ENCODE results near the gene LUZP2.

LUZP2 gene

GRCh38 chr11:24598641-24599040 is 101.8 kb downstream of the LUZP2 start:
- no peak for DNase-seq

DNA sequence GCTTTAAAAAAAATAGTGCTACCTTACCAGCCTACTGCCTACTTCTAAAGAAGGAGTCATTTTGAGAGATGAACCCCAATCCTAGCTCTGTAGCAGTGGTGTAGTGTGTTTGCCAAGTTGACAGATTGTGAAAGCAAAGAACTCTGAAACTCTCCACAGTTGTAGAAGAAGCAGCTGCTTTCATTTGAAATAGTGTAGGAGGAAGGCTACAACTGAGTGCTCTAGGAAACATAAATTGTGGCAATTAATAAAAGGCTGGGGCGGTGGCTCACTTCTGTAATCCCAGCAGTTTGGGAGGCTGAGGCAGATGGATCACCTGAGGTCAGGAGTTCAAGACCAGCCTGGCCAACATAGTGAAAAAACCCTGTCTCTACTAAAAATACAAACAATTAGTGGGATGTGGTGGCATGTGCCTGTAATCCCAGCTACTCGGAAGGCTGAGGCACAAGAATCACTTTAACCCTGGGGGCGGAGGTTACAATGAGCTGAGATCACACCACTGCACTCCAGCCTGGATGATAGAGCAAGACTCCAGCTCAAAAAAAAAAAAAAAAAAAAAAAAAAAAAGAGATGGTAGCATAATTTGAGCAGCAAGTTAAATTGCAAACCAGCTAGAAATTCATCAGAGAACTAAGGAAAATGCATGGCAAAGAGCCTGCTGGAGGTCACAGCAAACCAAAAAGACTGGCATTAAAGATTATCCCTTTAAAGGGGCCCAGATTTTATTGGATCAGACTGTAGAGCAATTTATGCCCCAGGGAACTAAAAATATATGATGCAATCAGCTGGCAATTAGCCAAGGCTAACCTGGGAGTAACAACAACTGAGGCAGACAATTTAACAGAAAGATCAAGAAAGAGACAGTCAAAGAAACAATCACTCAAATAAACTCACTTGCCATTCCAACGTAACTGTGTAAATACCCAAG is 112.6 kb downstream of the LUZP2 start:
- no peak for DNase-seq
- Histone ChIP-seq H3K9me3 (ENCODE audit: severe bottlenecking) (no peaks in the 10 kb centered on the region), H3K4me3 (ENCODE audit: low read depth, low read length) (no peak overlapping the region), H3K36me3 (no peaks in the 10 kb centered on the region), H3K27me3 (ENCODE audit: insufficient read depth, low read depth, severe bottlenecking) (no peaks in the 10 kb centered on the region), H3K27ac (no peak overlapping the region)
- no peak for TF ChIP-seq CTCF (IDR thresholded peaks at IDR 0.05; ENCODE audit: low read depth, low read length)

More at GRCh38 chr11:24598641-24599040, 101.8 kb downstream of the LUZP2 start:
- H3K27me3 ChIP-seq (ENCODE audit: insufficient read depth, low read depth, severe bottlenecking): no peaks in the 10 kb centered on the region
- H3K27ac ChIP-seq: no peak overlapping the region
- no peak for TF ChIP-seq CTCF (IDR thresholded peaks at IDR 0.05; ENCODE audit: low read depth, low read length)
- no peaks in the 10 kb centered on the region for H3K36me3 ChIP-seq
- H3K9me3 ChIP-seq (ENCODE audit: severe bottlenecking): no peaks in the 10 kb centered on the region
- no peak overlapping the region for H3K4me3 ChIP-seq (ENCODE audit: low read depth, low read length)

GRCh38 chr11:24615451-24616160 is 118.8 kb downstream of the LUZP2 start:
- TF ChIP-seq CTCF (IDR thresholded peaks at IDR 0.05; ENCODE audit: low read depth, low read length): no peak
- H3K36me3 ChIP-seq: no peaks in the 10 kb centered on the region
- H3K4me3 ChIP-seq (ENCODE audit: low read depth, low read length): no peak overlapping the region
- no peaks in the 10 kb centered on the region for H3K27me3 ChIP-seq (ENCODE audit: insufficient read depth, low read depth, severe bottlenecking)
- no peaks in the 10 kb centered on the region for H3K9me3 ChIP-seq (ENCODE audit: severe bottlenecking)
- no peak overlapping the region for H3K27ac ChIP-seq
- no peak for DNase-seq

DNA sequence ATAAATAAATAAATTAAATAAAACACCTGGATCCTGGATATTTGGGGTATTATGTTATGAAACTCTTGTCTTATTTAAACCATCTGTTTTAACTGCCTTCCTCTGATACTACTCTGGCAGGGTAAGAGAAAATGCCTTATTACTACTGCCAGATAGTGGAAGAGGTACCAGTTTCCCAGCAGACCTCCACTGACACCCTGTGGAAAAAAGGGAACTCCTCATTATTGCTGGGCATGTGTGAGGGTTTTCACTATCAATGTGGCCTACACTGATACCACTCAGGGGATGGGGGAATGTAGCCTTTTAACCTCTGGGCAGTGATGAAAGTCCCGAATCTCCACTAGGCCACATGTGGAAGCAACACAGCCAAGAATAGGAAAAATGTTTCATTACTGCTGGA is 121.0 kb downstream of the LUZP2 start:
- Histone ChIP-seq H3K27ac (no peak overlapping the region), H3K36me3 (no peaks in the 10 kb centered on the region), H3K27me3 (ENCODE audit: insufficient read depth, low read depth, severe bottlenecking) (no peaks in the 10 kb centered on the region), H3K9me3 (ENCODE audit: severe bottlenecking) (no peaks in the 10 kb centered on the region), H3K4me3 (ENCODE audit: low read depth, low read length) (no peak overlapping the region)
- no peak for DNase-seq
- no peak for TF ChIP-seq CTCF (IDR thresholded peaks at IDR 0.05; ENCODE audit: low read depth, low read length)

- TF ChIP-seq CTCF (IDR thresholded peaks at IDR 0.05; ENCODE audit: low read depth, low read length): no peak
- H3K27ac ChIP-seq: no peak overlapping the region
- DNase-seq: no peak
These were observed 123.0 kb downstream of the LUZP2 start for GRCh38 chr11:24619900-24620299.

More at GRCh38 chr11:24619900-24620299, 123.0 kb downstream of the LUZP2 start:
- no peaks in the 10 kb centered on the region for H3K9me3 ChIP-seq (ENCODE audit: severe bottlenecking)
- no peaks in the 10 kb centered on the region for H3K36me3 ChIP-seq
- H3K27me3 ChIP-seq (ENCODE audit: insufficient read depth, low read depth, severe bottlenecking): no peaks in the 10 kb centered on the region
- H3K4me3 ChIP-seq (ENCODE audit: low read depth, low read length): no peak overlapping the region
